GF-D8 (cell line): ENCODE data around the gene CPLX1.
"Not testable (repeated sequence)": the region's sequence is repeated elsewhere in the genome, so short reads cannot be mapped to it uniquely, and the experiment has no call there.

Source experiments
- DNase-seq: peaks from one replicate; lab custom pipeline; 2025; lab: John Stamatoyannopoulos, UW

Gene CPLX1

DNA sequence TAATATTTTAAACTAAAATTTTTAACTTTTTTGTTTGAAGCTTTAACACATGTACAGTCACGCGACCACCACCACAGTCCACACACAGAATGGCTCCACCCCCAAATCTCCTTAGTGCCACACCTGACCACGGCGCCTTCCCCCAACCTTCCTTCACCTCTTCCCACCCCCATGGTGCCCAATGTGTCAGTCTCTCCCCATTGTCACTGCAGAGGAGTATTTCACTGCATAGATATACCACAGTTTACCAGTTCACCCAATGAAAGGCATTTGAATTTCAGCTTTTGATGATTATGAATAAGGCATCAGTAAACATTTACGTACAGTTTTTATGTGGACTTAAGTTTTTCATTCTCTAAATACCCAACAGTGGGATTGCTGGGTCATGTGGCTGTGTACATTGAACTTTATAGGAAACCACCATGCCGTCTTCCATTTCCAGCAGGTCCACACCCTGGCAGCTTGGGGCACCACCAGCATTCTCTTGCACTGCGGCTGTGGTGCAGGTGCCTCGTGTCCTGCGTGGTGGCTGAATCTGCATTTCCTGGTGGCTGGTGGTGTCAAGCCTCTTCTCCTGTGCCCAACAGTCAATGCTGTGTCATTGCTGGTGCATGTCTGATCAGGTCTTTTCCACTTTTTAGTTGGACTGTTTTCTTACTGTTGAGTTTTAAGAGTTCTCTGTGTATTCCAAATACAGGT, 49.0 kb downstream of the CPLX1 start:
- DNase-seq, result no peak

DNA sequence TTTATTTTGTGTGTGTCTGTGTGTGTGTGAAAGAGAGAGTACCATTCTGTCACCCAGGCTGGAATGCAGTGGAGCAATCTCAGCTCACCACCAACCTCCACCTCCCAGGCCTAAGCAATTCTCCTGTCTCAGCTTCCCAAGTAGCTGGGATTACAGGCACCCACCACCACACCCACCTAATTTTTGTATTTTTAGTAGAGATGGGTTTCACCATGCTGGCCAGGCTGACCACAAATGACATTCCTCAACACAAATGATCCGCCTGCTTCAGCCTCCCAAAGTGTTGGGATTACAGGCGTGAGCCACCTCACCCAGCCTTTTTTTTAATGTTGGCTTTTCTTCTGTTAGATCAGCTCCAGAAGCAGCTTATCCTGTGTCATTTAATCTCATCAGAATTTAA, 50.4 kb downstream of the CPLX1 start:
- not testable (repeated sequence) for DNase-seq

DNA sequence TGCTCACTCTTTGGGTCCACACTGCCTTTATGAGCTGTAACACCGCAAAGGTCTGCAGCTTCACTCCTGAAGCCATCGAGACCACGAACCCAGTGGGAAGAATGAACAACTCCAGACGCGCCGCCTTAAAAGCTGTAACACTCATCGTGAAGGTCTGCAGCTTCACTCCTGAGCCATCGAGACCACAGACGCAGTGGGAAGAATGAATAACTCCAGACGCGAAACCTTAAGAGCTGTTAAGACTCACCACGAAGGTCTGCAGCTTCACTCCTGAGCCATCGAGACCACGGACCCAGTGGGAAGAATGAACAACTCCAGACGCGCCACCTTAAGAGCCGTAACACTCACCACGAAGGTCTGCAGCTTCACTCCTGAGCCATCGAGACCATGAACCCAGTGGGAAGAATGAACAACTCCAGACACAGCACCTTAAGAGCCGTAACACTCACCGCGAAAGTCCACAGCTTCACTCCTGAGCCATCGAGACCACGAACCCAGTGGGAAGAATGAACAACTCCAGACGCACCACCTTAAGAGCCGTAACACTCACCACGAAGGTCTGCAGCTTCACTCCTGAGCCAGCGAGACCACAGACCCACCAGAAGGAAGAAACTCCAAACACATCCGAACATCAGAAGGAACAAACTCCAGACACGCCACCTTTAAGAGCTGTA, 51.4 kb downstream of the CPLX1 start:
- not testable (repeated sequence) for DNase-seq

DNA sequence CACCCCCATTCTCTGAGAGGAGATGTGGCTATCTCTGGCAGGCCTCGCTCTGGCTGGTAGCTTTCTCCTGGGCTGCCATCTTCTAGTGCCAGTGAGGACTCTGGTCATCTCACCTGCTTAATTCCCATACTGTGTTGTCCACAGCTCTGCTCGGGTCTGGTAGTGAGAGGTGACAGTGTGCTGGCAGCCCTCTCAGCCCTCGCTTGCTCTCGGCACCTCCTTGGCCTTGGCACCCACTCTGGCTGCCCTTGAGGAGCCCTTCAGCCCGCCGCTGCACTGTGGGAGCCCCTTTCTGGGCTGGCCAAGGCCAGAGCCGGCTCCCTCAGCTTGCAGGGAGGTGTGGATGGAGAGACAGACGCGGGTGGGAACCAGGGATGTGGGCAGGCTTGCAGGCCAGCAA, 52.7 kb downstream of the CPLX1 start:
- DNase-seq, result no peak

DNA sequence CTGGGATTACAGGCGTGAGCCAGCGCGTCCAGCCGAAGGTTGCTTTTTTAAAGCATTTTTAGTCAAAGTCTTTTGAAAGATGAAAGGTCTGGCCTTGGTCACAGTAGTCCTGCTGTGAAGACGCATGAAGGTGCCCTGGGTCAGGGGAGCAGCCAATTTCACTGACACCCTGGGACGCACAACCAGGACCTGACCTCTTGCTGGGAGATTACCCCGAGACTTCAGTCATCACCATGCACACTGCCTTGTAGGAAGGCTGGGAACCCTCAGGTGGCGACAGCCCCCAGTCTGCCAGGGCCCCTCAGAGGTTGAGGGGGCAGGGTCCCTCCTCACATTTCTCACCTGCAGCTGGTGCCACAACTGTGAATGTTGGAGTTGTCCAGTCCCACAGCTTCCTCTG, 53.2 kb downstream of the CPLX1 start:
- no peak for DNase-seq

DNA sequence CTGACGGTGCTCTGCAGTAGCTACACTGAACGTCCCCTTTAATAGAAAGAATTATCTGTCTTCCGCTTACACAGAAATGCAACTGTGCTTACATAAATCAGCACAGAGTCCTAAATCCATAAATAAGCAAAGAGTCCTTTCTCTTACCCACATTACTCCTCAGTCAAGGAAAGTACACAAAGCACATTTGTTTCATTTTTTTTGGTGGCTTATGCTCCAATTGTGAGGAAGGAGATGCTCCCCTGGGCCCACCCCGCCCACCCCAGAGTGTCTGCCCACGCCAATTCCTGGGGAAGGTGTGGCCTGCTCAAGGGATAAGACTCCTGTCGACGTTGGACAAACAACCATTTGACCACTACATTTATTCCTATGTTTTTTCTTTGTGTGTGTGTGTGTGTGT, 53.8 kb downstream of the CPLX1 start:
- DNase-seq, result no peak

DNA sequence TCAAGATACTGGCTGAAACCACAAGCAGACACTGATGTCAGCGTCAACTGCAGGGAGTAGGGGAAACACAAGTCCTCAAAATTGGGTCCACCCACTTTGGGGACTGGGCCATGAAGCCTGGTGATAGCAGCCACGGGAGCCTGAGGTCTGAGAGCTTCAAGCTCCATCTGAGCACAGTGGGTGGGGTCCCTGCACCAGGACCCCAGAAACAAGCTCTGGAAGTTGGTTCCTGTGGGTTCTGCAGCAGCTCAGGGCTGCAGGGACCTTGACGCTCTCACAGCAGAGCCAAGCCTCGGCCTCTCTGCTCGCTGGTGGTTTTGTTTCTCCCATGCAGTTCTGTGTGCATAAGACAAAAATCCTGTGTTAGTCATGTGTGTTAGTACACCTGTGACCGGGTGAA, 54.5 kb downstream of the CPLX1 start:
- DNase-seq, result no peak

DNA sequence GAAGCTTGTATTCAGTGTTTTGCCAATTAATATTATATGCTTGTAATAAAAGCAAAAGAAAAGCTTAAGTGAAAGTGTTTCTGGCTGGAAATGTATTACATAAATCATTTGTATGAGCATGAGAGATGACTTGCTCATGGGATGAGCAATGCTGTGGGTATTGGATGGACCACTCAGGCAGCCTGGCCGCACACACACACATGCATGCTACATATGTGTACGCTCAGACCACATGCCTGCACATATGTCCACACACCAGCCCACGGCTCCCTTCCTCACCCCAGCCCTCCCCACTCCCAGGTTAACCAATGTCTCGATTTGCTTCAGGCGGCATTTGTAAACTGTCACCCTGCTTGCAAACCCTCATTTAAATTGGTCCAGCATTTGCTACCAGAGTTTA, 55.9 kb downstream of the CPLX1 start:
- DNase-seq, result no peak

DNA sequence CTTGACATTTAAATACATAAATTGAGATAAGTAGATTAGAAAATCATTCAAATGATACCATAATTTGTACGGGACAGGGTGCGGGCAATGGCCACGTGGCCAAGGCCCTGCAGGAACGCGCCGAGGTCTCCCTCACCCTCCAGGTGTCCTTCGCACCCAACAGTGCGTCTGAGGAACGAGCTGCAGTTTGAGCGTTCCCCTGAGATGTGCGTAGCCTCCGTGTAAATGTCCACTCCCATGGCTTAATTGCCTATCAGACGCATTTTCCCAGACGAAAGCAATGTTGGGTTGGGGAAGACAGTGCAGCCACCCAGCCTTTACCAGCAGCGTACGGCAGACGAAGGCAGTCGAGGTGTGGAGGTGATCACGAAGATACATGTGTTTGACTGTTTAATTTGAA, 56.4 kb downstream of the CPLX1 start:
- no peak for DNase-seq

DNA sequence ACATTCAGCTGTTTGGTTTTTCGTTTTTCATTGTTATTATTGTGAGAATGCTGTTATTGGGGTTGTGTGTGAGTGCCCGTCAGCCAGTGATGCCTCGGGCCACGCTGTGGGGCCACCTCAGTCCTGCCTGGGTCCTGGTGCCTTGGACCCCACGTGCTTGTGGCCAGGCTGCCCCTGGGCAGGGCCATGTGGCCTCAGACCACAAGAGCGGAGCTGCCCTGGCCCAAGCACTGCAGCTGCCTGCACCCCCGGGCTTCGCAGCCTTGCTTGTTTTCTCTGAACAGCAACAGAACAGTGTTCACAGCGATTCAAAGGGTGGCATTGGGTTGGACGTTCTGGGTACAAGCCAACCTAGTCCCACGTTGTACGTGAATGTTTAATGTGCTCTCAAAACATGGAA, 56.9 kb downstream of the CPLX1 start:
- no peak for DNase-seq

DNA sequence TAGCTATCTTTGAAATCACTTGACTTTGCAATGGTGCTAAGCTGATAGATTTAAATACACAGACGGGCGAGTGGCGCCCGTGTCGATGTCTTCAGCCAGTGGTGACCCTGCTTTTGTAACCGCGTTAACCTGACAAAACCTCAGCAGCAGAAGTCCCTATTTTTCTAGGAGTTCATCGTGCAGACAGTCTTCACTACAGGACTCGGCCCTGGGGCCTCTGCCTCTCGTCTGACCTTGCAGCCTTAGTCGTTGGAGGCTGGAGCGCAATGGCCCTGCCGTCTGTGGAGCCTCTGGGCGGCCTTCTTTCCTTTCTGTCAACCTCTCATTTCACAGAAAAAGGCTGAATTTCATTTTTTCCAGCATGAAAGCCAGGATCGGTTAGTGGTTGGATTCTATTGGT, 57.9 kb downstream of the CPLX1 start:
- no peak for DNase-seq

DNA sequence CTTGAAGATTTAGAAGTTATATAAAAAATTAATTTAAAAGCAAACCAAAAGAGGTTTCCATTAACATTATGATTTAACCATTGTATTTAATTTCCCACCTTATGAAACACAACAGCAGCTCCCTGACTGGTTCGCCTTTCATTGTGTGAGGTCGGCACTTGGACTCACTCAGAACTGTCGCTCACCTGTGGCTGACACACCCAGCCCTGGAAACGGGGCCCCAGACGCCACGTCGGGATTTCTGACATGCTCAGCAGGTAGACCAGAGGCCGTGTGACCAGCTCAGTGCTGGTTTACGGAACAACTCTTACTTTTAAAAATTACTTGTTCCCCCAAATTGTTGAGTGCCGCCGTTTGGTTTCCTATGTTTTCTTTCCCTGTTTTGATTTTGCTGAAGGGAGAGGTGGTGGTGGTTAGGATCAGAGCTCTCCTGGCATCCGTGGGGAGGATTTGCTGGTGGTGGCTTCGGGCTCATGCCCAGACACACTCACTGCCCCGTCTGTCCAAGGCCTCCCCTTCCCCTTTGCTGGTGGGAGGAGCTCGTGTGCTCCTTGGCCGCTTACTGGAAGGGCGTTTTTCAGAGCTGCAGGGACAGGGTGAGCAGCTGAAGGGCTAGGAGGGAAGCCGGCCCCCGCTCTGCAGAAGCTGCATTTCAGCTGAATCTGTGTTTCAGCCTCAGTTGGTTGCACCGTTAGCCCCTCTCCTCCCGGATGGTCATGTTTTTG, 59.2 kb downstream of the CPLX1 start:
- no peak for DNase-seq

DNA sequence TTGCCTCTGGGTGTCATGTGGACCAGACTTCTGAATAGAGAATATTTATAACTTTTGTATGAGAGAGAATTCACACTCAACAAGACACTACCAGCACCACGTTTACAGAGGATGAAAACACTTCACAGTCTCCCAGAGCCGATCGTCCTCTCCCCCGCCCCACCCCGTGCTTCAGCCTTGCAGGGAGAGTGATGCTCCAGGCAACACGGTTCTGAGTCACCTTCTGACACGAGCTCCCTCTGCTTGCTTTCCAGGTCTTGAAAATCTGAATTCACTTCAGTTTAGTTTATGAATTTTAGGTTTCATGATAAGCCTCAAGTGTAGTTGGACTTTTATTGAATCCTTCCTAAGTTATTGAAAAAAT, 59.8 kb downstream of the CPLX1 start:
- no peak for DNase-seq

DNA sequence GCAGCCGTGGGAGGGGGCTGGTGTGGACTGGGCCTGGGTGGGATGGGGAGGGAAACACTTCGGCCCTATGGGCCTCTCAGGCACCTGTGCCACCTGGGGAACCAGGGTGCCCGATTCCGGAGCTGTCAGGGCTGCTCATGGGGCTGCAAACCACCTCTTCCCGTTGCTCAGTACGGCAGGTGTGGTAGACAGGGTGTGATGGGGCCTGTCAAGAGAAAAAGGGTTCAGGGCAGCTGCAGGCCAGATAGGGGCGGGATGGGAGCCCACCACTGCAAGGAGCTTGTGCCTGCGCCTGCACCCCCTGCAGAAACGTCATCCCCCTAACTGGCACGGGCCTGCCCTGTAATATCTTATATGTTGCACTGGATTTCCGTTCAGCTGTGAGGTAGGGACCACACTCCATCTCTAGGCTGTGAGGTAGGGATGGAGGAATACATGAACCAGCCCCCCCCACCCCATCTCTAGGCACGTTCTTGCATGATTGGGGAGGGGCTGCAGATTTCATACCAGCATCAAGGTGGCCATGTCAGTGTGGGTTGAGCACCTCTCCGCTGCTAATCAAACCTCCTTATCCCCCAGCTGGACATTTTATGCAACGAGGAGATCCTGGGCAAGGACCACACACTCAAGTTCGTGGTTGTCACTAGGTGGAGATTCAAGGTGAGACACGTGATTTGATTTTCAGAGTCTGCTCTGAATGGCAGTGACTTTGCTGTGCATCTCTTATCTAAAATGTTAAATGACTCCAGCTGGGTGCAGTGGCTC, 61.3 kb downstream of the CPLX1 start:
- no peak for DNase-seq

DNA sequence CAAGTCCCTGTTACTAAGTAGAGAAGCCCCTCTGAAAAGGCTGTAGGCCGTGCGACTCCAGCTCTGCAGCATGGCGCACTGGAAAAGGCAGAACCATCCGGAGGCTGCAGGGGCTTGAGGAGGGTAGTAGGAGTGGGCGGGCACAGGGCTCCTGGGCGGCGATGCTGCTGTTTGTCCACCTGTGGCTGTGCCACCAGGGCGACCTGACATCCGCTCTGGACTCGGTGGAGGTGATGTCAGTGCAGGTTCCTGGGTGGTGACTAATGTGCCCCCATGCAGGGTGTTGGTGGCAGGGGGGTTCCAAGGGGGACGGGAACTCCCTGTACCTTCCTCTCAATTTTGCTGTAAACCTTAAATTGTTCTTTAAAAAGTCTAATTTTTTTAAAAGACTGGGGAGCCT, 62.0 kb downstream of the CPLX1 start:
- DNase-seq, result no peak

DNA sequence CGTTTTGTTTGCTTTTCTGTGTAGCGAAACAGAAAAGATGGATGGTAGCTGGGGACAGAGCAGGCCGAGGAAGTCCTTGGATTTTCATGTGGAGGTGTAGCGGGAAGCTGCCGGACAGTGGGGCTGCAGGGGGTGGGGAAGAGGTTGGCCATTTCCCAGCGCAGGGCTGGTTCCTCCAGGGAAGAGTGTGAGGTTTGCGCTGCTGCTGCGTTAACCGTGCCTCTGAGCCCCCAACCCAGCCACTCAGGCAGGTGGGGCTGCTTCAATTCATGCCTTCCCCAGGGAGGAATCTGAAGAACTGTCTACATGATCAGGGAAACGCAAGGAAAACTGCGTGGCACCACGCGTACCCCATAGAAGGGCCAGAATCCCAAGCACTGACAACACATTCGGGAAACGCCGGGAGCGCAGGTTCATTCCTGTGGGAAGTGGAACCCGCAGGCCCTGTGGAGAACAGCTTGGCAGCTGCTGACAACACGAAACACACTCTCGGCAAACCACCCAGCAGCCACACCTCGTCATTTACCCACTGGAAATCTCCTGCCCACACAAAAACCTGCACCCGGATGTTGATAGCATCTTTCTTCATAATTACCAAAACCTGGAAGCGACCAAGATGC, 62.6 kb downstream of the CPLX1 start:
- no peak for DNase-seq

DNA sequence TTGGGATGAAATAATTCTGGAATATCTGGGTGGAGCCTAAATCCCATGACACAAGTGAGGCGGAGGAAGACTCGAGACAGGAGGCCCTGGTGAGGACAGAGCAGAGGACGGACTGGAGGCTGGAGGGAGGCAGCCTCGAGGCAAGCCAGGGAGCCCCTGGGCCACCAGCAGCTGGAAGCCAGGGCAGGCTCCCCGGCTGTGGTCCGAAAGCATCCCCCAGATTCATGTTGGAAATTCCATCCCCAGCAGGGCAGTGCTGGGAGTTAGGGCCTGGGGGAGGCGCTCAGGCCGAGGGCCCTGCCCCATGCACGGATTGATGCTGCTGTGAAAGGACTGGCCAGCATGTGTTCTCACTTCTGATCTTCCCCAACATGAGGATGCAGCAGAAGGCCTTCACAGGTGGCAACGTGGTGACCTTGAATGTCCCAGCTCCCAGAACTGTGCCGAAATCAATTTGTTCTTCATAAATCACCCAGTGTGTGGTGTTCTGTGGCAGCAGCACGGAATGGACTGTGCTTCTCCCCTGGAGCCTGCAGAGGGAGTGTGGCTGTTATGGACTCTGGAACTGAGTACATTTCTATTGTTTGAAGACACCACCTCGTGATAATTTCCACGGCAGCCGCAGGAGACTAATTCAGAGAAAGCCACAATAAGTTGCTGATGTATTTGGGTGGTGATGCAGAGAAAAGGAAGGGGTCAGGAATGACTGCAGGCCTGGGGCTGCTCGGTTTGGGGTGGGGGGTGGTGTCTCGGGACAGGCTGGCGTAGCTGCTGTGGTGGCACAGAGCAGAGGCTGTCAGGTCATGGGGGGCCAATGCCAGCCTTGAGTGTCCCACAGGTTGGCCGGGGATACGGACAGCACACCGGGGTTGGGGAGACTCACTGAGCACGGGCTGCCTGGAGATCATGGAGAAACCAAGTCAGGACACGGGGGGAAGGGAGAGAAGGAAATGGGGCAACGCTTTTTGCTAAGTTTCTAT, 63.4 kb downstream of the CPLX1 start:
- no peak for DNase-seq

DNA sequence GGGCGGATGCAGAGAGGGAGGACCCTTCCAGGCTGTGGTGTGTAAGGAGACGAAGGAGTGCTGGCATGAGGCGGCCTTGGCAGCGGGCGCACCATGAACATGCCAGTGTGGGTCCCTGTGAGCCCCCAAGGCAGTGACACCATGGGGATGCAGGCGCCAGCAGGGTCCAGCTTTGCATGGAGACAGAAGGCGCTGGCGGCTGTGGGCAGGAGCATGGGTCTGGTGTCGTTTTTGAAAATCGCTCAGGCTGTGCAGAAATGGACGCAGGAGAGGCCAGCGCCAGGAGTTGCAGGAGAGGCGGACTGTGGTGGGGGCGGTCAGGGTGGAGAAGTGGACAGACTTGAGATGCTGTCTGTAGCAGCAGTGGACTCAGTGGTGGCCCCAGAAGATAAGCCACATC, 64.2 kb downstream of the CPLX1 start:
- no peak for DNase-seq

DNA sequence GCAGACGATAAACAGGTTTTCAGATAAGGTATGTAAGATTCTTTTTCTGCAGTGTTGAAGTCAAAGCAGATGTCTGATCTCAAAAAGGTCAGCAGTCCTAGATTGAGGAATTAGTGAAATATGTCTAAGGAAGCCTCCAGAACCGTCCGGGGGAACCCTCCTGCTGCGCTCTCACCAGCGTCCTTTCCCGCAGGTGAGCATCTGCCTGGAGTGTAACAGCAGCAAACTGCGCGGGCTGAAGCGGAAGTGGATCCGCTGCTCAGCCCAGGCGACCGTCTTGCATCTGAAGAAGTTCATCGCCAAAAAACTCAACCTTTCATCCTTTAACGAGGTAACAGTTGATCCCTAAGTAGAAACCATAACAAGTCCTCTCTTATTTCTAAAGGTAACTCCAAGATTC, 64.8 kb downstream of the CPLX1 start:
- no peak for DNase-seq

DNA sequence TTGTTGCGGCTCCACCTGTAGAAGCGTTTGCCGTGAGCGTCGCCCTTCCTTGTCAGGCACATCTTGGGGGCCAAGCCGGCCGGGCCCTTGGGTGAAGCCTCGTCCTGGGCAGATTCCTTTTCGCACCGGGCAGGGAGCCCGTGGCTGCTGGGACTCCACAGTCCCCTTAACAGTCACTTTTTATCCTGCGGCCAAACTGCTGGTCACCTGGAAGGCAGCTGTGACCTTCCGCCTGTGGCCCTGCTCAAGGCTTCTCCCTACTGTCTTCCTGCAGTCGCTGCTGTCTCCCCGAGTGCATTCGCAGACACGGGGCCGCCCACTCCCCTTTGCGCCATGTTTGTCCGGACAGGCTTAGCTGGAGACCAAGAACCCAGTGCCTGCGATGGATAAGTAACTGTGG, 65.3 kb downstream of the CPLX1 start:
- no peak for DNase-seq

DNA sequence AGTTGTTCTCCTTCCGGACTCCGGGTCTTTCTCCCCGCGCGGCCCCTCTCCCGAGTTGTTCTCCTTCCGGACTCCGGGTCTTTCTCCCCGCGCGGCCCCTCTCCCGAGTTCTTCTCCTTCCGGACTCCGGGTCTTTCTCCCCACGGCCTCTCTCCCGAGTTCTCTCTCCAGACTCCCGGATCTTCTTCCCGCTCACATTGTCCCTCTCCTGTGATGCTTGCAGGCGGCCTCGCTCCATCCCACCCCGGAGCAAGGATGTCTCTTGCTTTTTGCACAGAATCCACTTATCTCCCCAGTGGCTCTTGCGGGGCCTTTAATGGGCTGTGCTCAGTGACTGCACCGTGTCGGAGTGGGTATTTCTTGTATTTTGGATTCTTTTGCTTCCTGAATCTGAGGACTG, 66.1 kb downstream of the CPLX1 start:
- not testable (repeated sequence) for DNase-seq
